Astrocyte (in vitro differentiated cells and primary cell): Measurements from ENCODE around the gene SH3BP5L.

Experiments used
- CTCF ChIP-seq: IDR thresholded peaks from 2 replicates; pipeline ENCODE4 v1.5.1; 2011; ENCODE audit warnings: low read depth, mild to moderate bottlenecking, inconsistent platforms, low read length, moderate library complexity; ENCODE audit not compliant: insufficient read depth
- EZH2 ChIP-seq: IDR thresholded peaks from 2 replicates; pipeline ENCODE4 v1.6.1; 2012; ENCODE audit warnings: mild to moderate bottlenecking, low read length, inconsistent platforms; ENCODE audit not compliant: insufficient read depth

GRCh38 chr1:248839168-248839555 lies 13.4 kb upstream of the SH3BP5L start:
- no peak for TF ChIP-seq CTCF
- TF ChIP-seq EZH2 = no peak
